GM21786 (cell line): ENCODE results near the gene RBM19.
"Not testable (repeated sequence)": the region's sequence is repeated elsewhere in the genome, so short reads cannot be mapped to it uniquely, and the experiment has no call there.

Experiments
- ATAC-seq: cut with Tn5 transposase; IDR thresholded peaks from one replicate; pipeline ENCODE4 v1.9.1; 2021; ENCODE audit not compliant: unreplicated experiment

The RBM19 gene

DNA sequence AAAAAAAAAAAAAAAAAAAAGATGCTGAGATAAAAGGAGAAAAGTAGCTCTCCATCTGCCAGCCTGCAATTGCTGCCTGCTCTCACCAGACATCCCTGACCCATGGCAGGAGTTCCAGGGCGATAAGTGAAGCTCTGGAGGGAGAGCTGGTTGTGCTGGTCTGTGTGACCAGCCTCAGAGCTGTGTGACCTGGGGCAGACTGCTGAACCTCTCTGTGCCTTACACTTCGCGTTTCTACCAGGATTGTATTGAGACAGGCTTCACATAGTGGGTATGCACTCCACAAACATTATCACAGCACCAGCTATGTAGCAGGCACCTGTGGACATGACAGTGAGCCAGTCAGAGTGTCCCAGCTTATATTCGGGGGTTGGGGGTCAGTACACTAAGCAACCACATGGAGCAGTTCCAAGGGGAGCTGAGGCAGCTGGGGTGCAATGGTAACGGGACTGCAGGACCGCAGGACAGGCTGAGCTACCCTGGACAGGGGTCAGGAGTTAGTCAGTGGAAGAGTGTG is 57.5 kb downstream of the RBM19 start:
- ATAC-seq = no peak

GRCh38 chr12:113907446-113908180 is 58.5 kb downstream of the RBM19 start:
- ATAC-seq = no peak

- ATAC-seq = no peak
These were observed 59.5 kb downstream of the RBM19 start for GRCh38 chr12:113906411-113907200.

- no peak for ATAC-seq
These were observed 60.3 kb downstream of the RBM19 start for GRCh38 chr12:113905829-113906228.

DNA sequence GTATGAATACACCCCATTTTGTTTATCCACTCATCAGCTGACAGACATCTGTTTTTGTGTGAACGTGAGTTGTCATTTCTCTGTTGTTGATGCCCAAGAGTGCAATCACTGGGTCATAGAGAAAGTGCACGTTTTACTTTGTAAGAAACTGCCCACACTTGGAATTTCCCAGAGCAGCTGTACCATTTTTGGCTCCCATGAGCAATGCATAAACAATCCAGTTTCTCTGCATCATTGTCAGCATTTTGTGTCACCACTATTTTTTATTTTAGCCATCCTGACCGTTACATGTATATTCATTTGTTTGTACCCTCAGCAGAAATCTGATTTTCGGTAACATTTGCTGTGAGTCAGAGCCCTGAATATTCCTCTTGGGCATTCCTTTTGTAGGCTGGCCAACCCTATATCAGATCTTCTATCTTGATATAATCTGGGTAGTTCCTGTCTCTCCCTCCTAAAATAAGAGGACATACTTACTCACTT is 62.7 kb downstream of the RBM19 start:
- ATAC-seq = no peak

- ATAC-seq = not testable (repeated sequence)
These were observed 64.8 kb downstream of the RBM19 start for GRCh38 chr12:113901319-113901718.

- ATAC-seq = no peak
These were observed 65.4 kb downstream of the RBM19 start for GRCh38 chr12:113900716-113901115.

- no peak for ATAC-seq
These were observed 66.3 kb downstream of the RBM19 start for GRCh38 chr12:113899561-113900471.

- ATAC-seq = no peak
These were observed 67.0 kb downstream of the RBM19 start for GRCh38 chr12:113899042-113899560.

DNA sequence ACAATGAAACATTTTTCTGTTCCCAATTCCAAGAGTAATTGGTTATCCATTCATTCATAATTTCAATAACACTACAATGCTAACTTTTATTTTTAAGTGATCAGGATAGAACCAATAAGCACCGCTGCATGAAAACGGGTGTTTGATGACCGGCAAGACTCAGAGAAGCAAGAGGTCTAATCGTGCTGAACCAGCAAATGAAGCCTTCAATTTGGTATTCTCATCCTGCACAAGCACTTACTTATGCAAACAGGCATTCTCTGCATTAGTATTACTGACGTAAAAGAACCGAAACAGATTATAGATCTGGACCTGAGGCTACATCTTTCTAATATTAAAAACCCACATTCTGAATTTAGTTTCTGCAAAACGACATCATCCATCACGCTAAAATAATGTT is 67.7 kb downstream of the RBM19 start:
- no peak for ATAC-seq

DNA sequence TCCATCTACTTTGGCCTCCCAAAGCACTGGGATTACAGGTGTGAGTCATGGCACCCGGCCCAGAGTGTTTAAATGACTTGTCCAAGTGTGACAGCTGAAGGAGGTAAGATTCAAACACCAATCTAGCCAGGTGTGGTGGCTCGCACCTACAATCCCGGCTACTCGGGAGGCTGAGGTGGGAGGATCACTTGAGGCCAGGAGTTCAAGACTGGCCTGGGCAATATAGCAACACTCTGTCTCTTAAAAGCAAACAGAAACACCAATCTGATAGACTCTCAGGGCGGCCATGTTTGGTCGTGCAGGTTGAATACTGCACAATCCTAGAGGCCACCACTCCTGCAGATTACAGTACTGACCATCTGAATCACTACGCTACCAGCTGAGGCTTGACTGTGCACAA is 68.7 kb downstream of the RBM19 start:
- no peak for ATAC-seq

GRCh38 chr12:113896841-113897240 is 69.3 kb downstream of the RBM19 start:
- no peak for ATAC-seq

DNA sequence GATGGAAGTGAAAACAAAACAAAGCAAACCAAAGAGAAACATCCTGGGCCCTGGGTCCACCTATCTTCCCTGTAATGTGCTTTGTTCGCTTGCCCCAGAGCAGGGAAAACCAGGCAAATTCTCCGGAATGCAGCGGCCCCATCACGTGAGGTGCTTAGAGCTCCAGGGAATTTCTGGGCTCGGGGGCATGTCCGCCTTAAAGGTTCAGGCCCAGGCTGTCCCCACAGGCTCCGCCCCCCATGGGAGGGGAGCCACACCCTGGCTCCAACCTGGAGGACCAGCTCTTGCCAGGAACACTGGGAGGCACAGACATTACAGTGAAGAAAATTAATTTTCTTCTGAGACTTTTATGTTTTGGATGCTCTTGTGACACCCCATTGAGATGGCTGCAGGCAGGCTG is 69.9 kb downstream of the RBM19 start:
- ATAC-seq = no peak

GRCh38 chr12:113895176-113895575 is 70.9 kb downstream of the RBM19 start:
- no peak for ATAC-seq

- no peak for ATAC-seq
These were observed 71.4 kb downstream of the RBM19 start for GRCh38 chr12:113894697-113895096.

GRCh38 chr12:113893221-113893620 is 72.9 kb downstream of the RBM19 start:
- ATAC-seq = no peak

- no peak for ATAC-seq
These were observed 73.6 kb downstream of the RBM19 start for GRCh38 chr12:113892556-113892955.

- no peak for ATAC-seq
These were observed 74.2 kb downstream of the RBM19 start for GRCh38 chr12:113891739-113892520.

GRCh38 chr12:113891167-113891692 is 74.9 kb downstream of the RBM19 start:
- ATAC-seq = no peak
